ENCODE measurements around the gene PPARG.

Gene PPARG

GRCh38 chr3:12345141-12345561 lies 56.3 kb downstream of the PPARG start:
- no peak for DNase-seq (ENCODE audit: low read depth)

GRCh38 chr3:12345584-12346494 lies 57.0 kb downstream of the PPARG start:
- DNase-seq (ENCODE audit: low read depth) = no peak

- DNase-seq (ENCODE audit: low read depth) = no peak
These were observed 58.4 kb downstream of the PPARG start for GRCh38 chr3:12347301-12347700.

GRCh38 chr3:12349895-12350811 lies 61.3 kb downstream of the PPARG start:
- DNase-seq (ENCODE audit: low read depth) = no peak

GRCh38 chr3:12351145-12351544 lies 62.3 kb downstream of the PPARG start:
- no peak for DNase-seq (ENCODE audit: low read depth)

- DNase-seq (ENCODE audit: low read depth) = no peak
These were observed 63.4 kb downstream of the PPARG start for GRCh38 chr3:12352253-12352652.

GRCh38 chr3:12352755-12353154 lies 63.9 kb downstream of the PPARG start:
- DNase-seq (ENCODE audit: low read depth) = no peak

GRCh38 chr3:12353796-12354525 lies 65.1 kb downstream of the PPARG start:
- no peak for DNase-seq (ENCODE audit: low read depth)

- no peak for DNase-seq (ENCODE audit: low read depth)
These were observed 67.3 kb downstream of the PPARG start for GRCh38 chr3:12356175-12356574.

GRCh38 chr3:12356996-12357395 lies 68.1 kb downstream of the PPARG start:
- DNase-seq (ENCODE audit: low read depth) = no peak

- no peak for DNase-seq (ENCODE audit: low read depth)
These were observed 68.6 kb downstream of the PPARG start for GRCh38 chr3:12357456-12357855.

- no peak for DNase-seq (ENCODE audit: low read depth)
These were observed 74.7 kb downstream of the PPARG start for GRCh38 chr3:12363397-12364195.

- DNase-seq (ENCODE audit: low read depth) = no peak
These were observed 78.5 kb downstream of the PPARG start for GRCh38 chr3:12367346-12367745.

GRCh38 chr3:12369029-12369428 lies 80.2 kb downstream of the PPARG start:
- DNase-seq (ENCODE audit: low read depth) = no peak

- DNase-seq (ENCODE audit: low read depth) = no peak
These were observed 80.7 kb downstream of the PPARG start for GRCh38 chr3:12369598-12369997.

GRCh38 chr3:12370758-12371157 lies 81.9 kb downstream of the PPARG start:
- no peak for DNase-seq (ENCODE audit: low read depth)

- no peak for DNase-seq (ENCODE audit: low read depth)
These were observed 82.8 kb downstream of the PPARG start for GRCh38 chr3:12371525-12372140.

GRCh38 chr3:12372741-12373280 lies 83.9 kb downstream of the PPARG start:
- DNase-seq (ENCODE audit: low read depth) = no peak

GRCh38 chr3:12375572-12375971 lies 86.7 kb downstream of the PPARG start:
- DNase-seq (ENCODE audit: low read depth) = no peak

- no peak for DNase-seq (ENCODE audit: low read depth)
These were observed 91.0 kb downstream of the PPARG start for GRCh38 chr3:12379640-12380429.

Data from stimulated activated CD4-positive, alpha-beta T cell treated with anti-CD3 and anti-CD28 coated beads, Interleukin-2, amount 100 ng/mL, for 4 hours (primary cell).